ENCODE results near the gene TOMM20. TPM values are rescaled to one million over a fixed set of nuclear protein-coding genes. Genes with fewer than 3 reads are reported as not detected.
A peak's percentile ranks its signal among the peaks of the same experiment; 100 is the strongest.
"Not testable (repeated sequence)": the region's sequence is repeated elsewhere in the genome, so short reads cannot be mapped to it uniquely, and the experiment has no call there.

Gene TOMM20
- total RNA-seq: 112 and 137 TPM in 2 replicates

DNA sequence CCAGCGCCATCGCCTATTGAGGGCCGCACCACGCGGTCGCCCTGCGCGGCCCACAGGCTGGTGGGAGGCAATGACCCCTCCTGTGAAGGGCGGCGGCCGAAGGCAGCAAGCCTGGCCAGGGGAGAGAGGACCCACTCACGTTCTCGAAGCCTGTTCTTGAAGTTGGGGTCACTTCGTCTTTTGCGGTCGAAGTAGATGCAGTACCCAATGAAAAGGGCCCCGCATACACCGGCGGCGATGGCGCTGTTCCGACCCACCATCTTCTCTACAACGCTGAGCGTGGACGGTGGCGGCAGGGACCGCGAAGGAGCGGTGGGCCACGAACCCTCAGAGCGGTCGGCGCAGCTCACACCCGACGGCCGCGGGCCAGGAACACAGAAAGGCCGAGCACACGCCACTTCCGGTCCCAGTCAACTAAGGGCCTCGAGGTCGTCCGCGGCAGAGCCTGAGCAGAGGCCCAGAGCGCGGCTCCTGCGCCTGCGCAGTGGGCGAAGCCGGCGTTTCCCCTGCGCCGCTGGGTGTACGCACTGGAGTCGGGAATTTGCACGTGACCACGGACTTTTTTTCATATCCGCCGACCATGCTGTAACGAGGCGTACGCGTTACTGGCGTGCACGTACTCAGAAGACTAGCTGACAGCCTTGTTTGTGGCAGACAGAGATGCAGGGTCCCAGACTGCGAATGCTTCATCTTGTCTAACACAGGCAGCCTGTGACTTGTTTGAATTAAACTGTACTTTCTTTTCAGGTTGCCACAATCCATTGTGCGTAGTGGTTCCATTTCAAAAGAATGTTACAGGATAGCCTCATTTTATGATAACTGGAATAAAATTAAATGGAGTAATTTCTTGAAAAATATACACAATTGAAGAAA, at the start of gene TOMM20:
Gene TOMM20, minus strand, starts transcription at position 382 of the 873 bp plus-strand sequence. Its CDS starts 122 bp downstream, at position 260.
- DNase-seq (ENCODE audit: low spot score): peak; percentile 94
- H3K36me3 Mint-ChIP-seq (ENCODE audit: low read depth): peaks cover 42% of the 10 kb centered on the region
- H3K27ac Mint-ChIP-seq: peak within 1 kb of the TSS; percentile 94
- H3K4me1 Mint-ChIP-seq (ENCODE audit: low read depth): peaks cover 45% of the 10 kb centered on the region
- H3K4me3 Mint-ChIP-seq: peak within 1 kb of the TSS; percentile 99
- intact Hi-C loops (cut with micrococcal nuclease): loop anchor here (1.0 to 10.0 kb wide), 8 partner anchors 24 to 755 kb away; partner anchors contain the start of genes ARID4B, B3GALNT2, COA6 and GGPS1
- H3K27me3 Mint-ChIP-seq (ENCODE audit: insufficient read depth): no peaks in the 10 kb centered on the region
- no peaks in the 10 kb centered on the region for H3K9me3 Mint-ChIP-seq

DNA sequence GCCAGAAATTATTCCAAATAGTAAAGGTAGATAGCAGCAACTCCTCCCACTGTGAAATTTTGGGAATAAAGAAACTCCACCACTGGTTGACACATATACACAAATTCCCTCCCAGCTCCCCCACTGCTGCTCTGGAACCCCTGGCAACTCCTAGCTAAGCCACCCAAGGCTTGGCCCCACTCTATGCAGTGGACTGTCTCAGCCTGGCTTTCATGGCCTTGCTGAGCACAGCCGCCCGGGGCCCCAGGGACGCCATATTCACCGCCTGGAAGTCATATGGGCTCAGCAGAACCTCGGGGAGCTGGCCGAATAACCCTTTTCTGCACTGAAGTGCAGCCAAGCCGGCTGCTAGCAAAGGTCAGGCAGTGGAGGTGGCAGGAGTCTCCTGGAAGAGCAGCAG, 47.8 kb upstream of the TOMM20 start:
- no peak overlapping the region for H3K4me3 Mint-ChIP-seq
- H3K36me3 Mint-ChIP-seq (ENCODE audit: low read depth): peaks cover 34% of the 10 kb centered on the region
- H3K4me1 Mint-ChIP-seq (ENCODE audit: low read depth): peaks cover 3% of the 10 kb centered on the region
- H3K27me3 Mint-ChIP-seq (ENCODE audit: insufficient read depth): no peaks in the 10 kb centered on the region
- no peak overlapping the region for H3K27ac Mint-ChIP-seq
- intact Hi-C loops (cut with micrococcal nuclease): loop anchor here (5.0 kb wide), 1 partner anchor 39 kb away; no protein-coding TSS in a partner anchor
- H3K9me3 Mint-ChIP-seq: no peaks in the 10 kb centered on the region
- no peak for DNase-seq (ENCODE audit: low spot score)

DNA sequence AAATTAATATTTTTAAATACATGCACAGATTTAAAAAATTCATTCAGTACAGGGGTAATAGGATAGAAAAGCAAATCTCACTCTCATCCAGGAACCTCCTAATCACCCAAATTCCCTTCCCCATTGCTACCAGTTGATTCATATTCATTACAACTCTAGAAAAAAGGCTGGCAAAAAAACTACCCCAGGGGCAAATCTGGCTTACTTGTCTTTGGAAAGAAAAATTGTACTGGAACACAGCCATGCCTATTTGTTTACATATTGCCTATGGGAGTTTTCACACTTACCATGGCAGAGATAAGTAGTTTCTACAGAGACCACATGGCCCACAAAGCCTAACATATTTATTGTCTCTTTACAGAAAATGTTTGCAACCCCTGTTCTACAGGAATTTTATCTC, 41.3 kb upstream of the TOMM20 start:
- Mint-ChIP-seq H3K4me3 (no peak overlapping the region), H3K27me3 (ENCODE audit: insufficient read depth) (no peaks in the 10 kb centered on the region), H3K27ac (no peak overlapping the region), H3K36me3 (ENCODE audit: low read depth) (peaks cover 25% of the 10 kb centered on the region), H3K4me1 (ENCODE audit: low read depth) (no peaks in the 10 kb centered on the region), H3K9me3 (no peaks in the 10 kb centered on the region)
- no peak for DNase-seq (ENCODE audit: low spot score)
- intact Hi-C loops (cut with micrococcal nuclease): loop anchor here (5.0 kb wide), 1 partner anchor 52 kb away; no protein-coding TSS in a partner anchor

DNA sequence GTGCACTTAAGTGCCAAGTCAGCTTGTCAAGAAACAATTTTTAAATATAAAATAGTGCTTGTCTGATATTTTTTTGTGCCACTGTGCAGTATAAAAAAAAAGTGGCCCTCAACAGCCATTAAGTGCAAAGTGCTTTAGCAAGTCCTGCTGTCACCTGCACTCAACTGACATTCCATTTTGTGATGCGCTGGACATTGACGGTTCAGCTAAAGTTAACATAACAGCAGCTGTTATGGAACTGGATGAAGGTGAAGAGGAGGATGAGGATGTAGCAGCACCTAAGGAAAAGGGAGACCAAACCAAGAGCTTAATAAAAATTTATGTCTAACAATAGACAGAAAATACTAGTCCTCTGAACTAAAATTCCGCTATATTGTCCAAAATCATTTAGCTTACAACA, 39.7 kb upstream of the TOMM20 start:
- Mint-ChIP-seq H3K4me1 (ENCODE audit: low read depth) (no peaks in the 10 kb centered on the region), H3K36me3 (ENCODE audit: low read depth) (peaks cover 26% of the 10 kb centered on the region), H3K4me3 (no peak overlapping the region), H3K9me3 (no peaks in the 10 kb centered on the region), H3K27me3 (ENCODE audit: insufficient read depth) (no peaks in the 10 kb centered on the region), H3K27ac (no peak overlapping the region)
- intact Hi-C loops (cut with micrococcal nuclease): no loop called here
- DNase-seq (ENCODE audit: low spot score): no peak

DNA sequence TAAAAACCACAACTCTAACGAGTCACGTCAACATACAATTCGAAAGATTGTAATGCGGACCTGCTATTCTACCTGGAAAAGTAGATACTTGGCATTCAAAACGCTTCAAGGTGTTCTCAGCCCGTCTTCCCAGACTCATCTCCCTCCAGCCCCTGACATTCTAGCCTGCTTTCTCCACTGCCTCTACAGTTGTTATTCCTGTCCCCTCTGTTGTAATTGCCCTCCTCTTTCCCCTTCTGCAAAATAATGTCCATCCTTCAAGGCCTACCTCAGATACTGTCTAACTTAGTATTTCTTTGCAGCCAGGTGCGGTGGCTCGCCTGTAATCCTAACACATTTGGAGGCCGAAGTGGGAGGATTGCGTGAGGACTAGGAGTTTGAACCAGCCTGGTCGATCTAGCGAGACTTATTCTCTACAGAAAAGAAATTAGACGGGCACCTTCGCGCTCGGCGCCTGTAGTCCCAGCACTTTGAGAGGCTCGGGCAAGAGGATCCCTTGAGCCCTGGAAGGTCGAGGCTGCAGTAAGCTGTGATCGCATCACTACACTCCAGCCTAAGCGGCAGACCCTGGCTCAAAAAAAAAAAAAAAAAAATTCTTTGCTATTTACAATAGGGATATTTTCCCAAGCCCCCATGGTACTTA, 33.2 kb upstream of the TOMM20 start:
- intact Hi-C loops (cut with micrococcal nuclease): loop anchor here (1.0 to 2.0 kb wide), 9 partner anchors 34 to 789 kb away; partner anchors contain the start of genes ARID4B, B3GALNT2, COA6 and GGPS1
- Mint-ChIP-seq H3K36me3 (ENCODE audit: low read depth) (peaks cover 16% of the 10 kb centered on the region), H3K27me3 (ENCODE audit: insufficient read depth) (no peaks in the 10 kb centered on the region), H3K4me1 (ENCODE audit: low read depth) (peaks cover 16% of the 10 kb centered on the region), H3K27ac (peak overlapping the region; percentile 97), H3K9me3 (no peaks in the 10 kb centered on the region), H3K4me3 (peak overlapping the region; percentile 98)
- DNase-seq (ENCODE audit: low spot score): no peak

DNA sequence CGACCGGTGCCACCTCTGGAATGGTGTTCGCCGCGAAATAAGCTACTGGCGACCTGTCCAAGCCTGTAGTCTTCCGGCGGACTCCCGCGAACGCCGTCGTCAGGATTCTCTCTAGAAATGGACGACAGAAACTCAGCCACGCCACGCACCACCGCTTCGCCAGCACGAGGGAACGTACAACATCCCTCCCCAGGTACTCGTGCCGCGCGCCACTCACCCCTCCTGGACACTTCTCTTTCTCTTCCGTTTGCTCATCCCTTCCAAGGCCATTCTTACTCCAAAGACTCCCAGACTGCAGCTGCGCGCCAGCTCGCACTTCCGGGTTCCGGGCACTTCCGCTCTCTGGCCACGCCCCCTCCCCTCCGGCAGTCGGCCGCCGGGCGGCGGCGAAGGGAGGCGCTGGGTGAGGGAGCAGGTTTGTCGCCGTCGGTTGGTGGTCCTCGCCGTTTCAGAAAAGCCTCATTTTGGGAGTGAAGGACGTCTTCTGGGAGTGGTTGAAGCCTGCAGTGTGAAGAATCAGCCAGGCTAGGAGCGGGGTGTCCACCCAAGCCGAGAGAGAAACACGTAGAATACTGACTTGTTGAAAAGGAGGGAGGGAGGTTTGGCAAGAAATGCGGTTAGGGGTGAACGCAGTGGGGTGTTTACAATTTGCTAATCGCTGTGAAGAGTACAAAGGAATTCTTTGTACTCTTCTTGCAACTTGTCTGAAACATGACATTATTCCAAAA, 32.5 kb upstream of the TOMM20 start, which contains the start of gene RBM34:
Gene RBM34, minus strand, starts transcription at position 294 of the 728 bp plus-strand sequence. Its CDS starts 24 bp downstream, at position 270.
- Mint-ChIP-seq H3K9me3 (no peaks in the 10 kb centered on the region), H3K4me1 (ENCODE audit: low read depth) (peaks cover 16% of the 10 kb centered on the region), H3K4me3 (peak within 1 kb of the TSS; percentile 98), H3K27me3 (ENCODE audit: insufficient read depth) (no peaks in the 10 kb centered on the region), H3K27ac (peak within 1 kb of the TSS; percentile 97), H3K36me3 (ENCODE audit: low read depth) (peaks cover 16% of the 10 kb centered on the region)
- peak; percentile 92 for DNase-seq (ENCODE audit: low spot score)
- intact Hi-C loops (cut with micrococcal nuclease): loop anchor here (1.0 to 2.0 kb wide), 9 partner anchors 33 to 788 kb away; partner anchors contain the start of genes ARID4B, B3GALNT2, COA6 and GGPS1

DNA sequence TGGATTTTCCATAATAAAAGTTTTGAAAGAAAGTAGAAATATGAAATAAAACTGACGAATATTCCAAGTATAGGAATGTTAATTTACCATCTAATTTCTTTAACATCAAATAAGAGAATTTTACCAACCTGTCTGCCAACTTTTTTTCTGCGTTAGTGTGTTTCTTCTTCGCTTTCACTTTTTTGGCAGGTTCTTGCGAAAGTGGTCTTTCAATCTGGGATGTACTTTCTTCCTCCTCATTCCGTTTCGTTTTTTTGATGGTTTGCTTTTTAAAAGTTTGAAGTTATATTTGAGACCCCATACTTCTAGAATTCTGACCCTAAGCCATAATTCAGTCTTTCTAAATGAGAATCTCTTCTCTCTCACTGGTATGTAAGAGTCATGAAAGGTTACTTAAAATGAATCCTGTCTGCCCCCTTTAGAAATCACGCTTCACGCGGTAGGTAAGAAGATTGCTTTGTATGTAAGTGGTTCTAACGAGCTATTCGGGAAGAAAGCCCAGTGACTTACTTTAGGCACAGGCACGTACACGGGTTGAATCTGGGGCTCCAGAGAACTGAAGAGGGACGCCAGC, 31.8 kb upstream of the TOMM20 start:
- Mint-ChIP-seq H3K4me1 (ENCODE audit: low read depth) (peaks cover 16% of the 10 kb centered on the region), H3K27me3 (ENCODE audit: insufficient read depth) (no peaks in the 10 kb centered on the region), H3K27ac (peak overlapping the region; percentile 97), H3K36me3 (ENCODE audit: low read depth) (peaks cover 16% of the 10 kb centered on the region), H3K9me3 (no peaks in the 10 kb centered on the region), H3K4me3 (peak overlapping the region; percentile 98)
- no peak for DNase-seq (ENCODE audit: low spot score)
- intact Hi-C loops (cut with micrococcal nuclease): loop anchor here (2.0 kb wide), 3 partner anchors 46 to 682 kb away; partner anchors contain the start of genes B3GALNT2 and TARBP1

DNA sequence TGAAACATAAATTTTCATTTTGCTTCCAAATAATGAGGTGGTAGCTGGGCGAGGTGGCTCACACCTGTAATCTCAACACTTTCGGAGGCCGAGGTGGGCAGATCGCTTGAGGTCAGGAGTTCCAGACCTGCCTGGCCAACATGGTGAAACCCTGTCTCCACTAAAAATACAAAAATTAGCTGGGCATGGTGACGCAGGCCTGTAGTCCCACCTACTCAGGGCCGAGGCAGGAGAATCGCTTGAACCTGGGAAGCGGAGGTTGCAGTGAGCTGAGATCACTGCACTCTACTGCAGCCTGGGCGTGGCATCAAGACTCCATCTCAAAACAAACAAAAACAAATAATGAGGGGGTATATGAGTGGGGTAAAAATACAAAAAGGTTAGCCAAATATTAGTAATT, 31.3 kb upstream of the TOMM20 start:
- DNase-seq (ENCODE audit: low spot score); H3K27me3 Mint-ChIP-seq (ENCODE audit: insufficient read depth); H3K9me3 Mint-ChIP-seq: not testable (repeated sequence)
- peak overlapping the region; percentile 98 for H3K4me3 Mint-ChIP-seq
- peaks cover 16% of the 10 kb centered on the region for H3K36me3 Mint-ChIP-seq (ENCODE audit: low read depth)
- H3K27ac Mint-ChIP-seq: peak overlapping the region; percentile 72
- peaks cover 16% of the 10 kb centered on the region for H3K4me1 Mint-ChIP-seq (ENCODE audit: low read depth)
- intact Hi-C loops (cut with micrococcal nuclease): loop anchor here (2.0 kb wide), 3 partner anchors 47 to 681 kb away; partner anchors contain the start of genes B3GALNT2 and TARBP1

DNA sequence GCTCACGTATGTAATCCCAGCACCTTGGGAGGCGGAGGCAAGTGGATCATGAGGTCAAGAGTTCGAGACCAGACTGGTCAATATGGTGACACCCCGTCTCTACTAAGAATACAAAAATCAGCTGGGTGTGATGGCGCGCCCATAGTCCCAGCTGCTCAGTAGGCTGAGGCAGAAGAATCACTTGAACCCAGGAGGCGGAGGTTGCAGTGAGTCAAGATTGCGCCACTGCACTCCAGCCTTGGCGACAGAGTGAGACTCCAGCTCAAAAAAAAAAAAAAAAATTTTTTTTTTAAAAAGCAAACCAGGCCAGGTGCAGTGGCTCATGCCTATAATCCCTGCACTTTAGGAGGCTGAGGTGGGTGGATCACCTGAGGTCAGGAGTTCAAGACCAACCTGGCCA, 30.6 kb upstream of the TOMM20 start:
- Mint-ChIP-seq H3K4me1 (ENCODE audit: low read depth) (peaks cover 16% of the 10 kb centered on the region), H3K4me3 (peak overlapping the region; percentile 98), H3K36me3 (ENCODE audit: low read depth) (peaks cover 14% of the 10 kb centered on the region)
- H3K27me3 Mint-ChIP-seq (ENCODE audit: insufficient read depth); H3K27ac Mint-ChIP-seq; H3K9me3 Mint-ChIP-seq; DNase-seq (ENCODE audit: low spot score); intact Hi-C loops (cut with micrococcal nuclease): not testable (repeated sequence)

DNA sequence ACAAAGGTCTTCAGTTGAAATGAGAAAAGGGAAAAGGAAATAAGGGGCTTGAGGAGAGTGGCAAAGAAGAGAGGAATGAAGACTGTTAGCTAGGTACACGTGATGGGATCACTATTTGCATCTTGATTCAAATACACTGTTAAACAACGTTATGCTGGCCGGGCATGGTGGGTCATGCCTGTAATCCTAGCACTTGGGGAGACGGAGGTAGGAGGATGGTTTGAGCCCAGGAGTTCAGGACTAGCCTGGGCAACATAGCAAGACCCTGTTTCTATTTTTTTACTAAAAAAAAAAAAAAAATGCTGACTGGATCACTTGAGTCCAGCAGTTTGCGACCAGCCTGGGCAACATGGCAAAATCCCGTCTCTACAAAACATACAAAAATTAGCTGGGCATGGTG, 30.0 kb upstream of the TOMM20 start:
- Mint-ChIP-seq H3K9me3 (no peaks in the 10 kb centered on the region), H3K36me3 (ENCODE audit: low read depth) (peaks cover 14% of the 10 kb centered on the region), H3K4me3 (peak overlapping the region; percentile 40), H3K27me3 (ENCODE audit: insufficient read depth) (no peaks in the 10 kb centered on the region), H3K4me1 (ENCODE audit: low read depth) (peaks cover 16% of the 10 kb centered on the region), H3K27ac (no peak overlapping the region)
- intact Hi-C loops (cut with micrococcal nuclease): no loop called here
- no peak for DNase-seq (ENCODE audit: low spot score)

DNA sequence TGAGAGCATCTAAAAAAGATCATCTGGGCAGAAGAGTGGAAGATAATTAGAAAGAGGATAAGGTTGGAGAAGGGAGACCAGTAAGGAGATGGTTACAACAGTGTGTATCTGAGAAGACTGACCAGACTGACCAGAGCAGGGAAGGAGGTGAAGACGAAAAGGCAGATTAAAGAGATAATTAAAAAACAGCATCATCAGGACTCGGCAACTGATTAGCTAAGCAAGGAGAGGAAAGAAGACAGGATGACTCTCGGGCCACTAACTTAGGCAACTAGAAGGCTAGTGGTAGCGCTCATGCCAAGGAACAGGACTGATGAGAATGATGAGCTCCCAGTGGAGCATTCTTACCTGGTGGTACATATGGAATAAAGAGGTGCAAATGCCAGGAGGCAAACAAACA, 28.5 kb upstream of the TOMM20 start:
- intact Hi-C loops (cut with micrococcal nuclease): no loop called here
- H3K27ac Mint-ChIP-seq: no peak overlapping the region

DNA sequence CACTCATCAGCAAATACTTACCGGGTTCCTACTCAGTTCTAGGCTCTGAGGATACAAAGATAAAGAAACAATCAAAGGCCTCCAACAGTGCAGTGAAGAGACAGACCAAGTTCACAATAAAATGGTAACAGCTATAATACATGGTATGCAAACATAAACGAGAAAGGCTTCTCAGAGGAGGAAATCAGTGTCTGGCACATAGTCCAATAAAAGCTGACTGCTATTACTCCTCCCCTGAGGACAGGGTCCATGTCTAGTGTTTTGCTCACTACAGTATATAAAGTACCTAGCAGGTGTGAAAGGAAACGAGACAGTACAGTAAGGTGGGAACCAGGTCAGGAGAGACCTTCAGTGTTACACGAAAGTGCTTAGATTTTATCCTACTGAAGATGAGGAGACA, 28.1 kb upstream of the TOMM20 start:
- H3K27me3 Mint-ChIP-seq (ENCODE audit: insufficient read depth): no peaks in the 10 kb centered on the region
- peaks cover 20% of the 10 kb centered on the region for H3K36me3 Mint-ChIP-seq (ENCODE audit: low read depth)
- intact Hi-C loops (cut with micrococcal nuclease): no loop called here
- no peak overlapping the region for H3K27ac Mint-ChIP-seq
- no peak overlapping the region for H3K4me3 Mint-ChIP-seq
- DNase-seq (ENCODE audit: low spot score): no peak
- no peaks in the 10 kb centered on the region for H3K9me3 Mint-ChIP-seq
- peaks cover 13% of the 10 kb centered on the region for H3K4me1 Mint-ChIP-seq (ENCODE audit: low read depth)

More for the DNA sequence above, 28.5 kb upstream of the TOMM20 start:
- Mint-ChIP-seq H3K9me3 (no peaks in the 10 kb centered on the region), H3K27me3 (ENCODE audit: insufficient read depth) (no peaks in the 10 kb centered on the region), H3K36me3 (ENCODE audit: low read depth) (peaks cover 19% of the 10 kb centered on the region), H3K4me3 (no peak overlapping the region), H3K4me1 (ENCODE audit: low read depth) (peaks cover 16% of the 10 kb centered on the region)
- DNase-seq (ENCODE audit: low spot score): no peak
